ENCODE results near the gene VPS18. TPM values are rescaled to one million over a fixed set of nuclear protein-coding genes. Genes with fewer than 3 reads are reported as not detected.

The VPS18 gene
- total RNA-seq, 1 donor from 2014 or later: 21.6 TPM

Small RNA genes lying within 50 kb of the gene (small RNA-seq; reads per million reads assigned to genes)
- not detected for gene AC025166.1 (ENCODE audit: low replicate concordance)
- not detected for gene ISCA1P4 (ENCODE audit: low replicate concordance)

Other genes starting within 250 kb of the VPS18 start
- gene RAD51, start 199.3 kb upstream of the VPS18 start, total RNA-seq: 0.74 TPM
- 14.8 TPM for gene RMDN3, start 139.2 kb upstream of the VPS18 start, total RNA-seq
- 4.7 TPM for gene GCHFR, start 130.4 kb upstream of the VPS18 start, total RNA-seq
- not detected for gene C15orf62, start 124.5 kb upstream of the VPS18 start, total RNA-seq
- 14.5 TPM for gene ZFYVE19, start 87.4 kb upstream of the VPS18 start, total RNA-seq
- 14.0 TPM for gene DNAJC17, start 87.0 kb upstream of the VPS18 start, total RNA-seq
- gene PPP1R14D, start 65.7 kb upstream of the VPS18 start, total RNA-seq: not detected
- 1.5 TPM for gene SPINT1, start 50.4 kb upstream of the VPS18 start, total RNA-seq
- gene RHOV, start 20.2 kb upstream of the VPS18 start, total RNA-seq: 8.9 TPM
- 3.4 TPM for gene DLL4, start 34.9 kb downstream of the VPS18 start, total RNA-seq
- 2.7 TPM for gene CHAC1, start 59.0 kb downstream of the VPS18 start, total RNA-seq
- gene INO80, start 221.8 kb downstream of the VPS18 start, total RNA-seq: 30.0 TPM